OCI-M2 (cell line): ENCODE measurements around the gene ARL17B.
"Not testable (repeated sequence)": the region's sequence is repeated elsewhere in the genome, so short reads cannot be mapped to it uniquely, and the experiment has no call there.

Source experiments
- DNase-seq: peaks from one replicate; lab custom pipeline; 2025; ENCODE audit not compliant: unreplicated experiment; lab: John Stamatoyannopoulos, UW

The ARL17B gene

GRCh38 chr17:46252804-46253203 is 108.8 kb downstream of the ARL17B start:
- not testable (repeated sequence) for DNase-seq

- not testable (repeated sequence) for DNase-seq
Measured at GRCh38 chr17:46249153-46249552, 112.4 kb downstream of the ARL17B start.

- not testable (repeated sequence) for DNase-seq
Measured at GRCh38 chr17:46244949-46245768, 116.4 kb downstream of the ARL17B start.

GRCh38 chr17:46244339-46244913 is 117.1 kb downstream of the ARL17B start:
- not testable (repeated sequence) for DNase-seq

GRCh38 chr17:46243928-46244327 is 117.6 kb downstream of the ARL17B start:
- DNase-seq: not testable (repeated sequence)

GRCh38 chr17:46243505-46243904 is 118.1 kb downstream of the ARL17B start:
- DNase-seq: not testable (repeated sequence)

- DNase-seq: not testable (repeated sequence)
Measured at GRCh38 chr17:46231359-46231758, 130.2 kb downstream of the ARL17B start.

GRCh38 chr17:46225274-46225794 is 136.2 kb downstream of the ARL17B start:
- DNase-seq: peak; percentile 89

- not testable (repeated sequence) for DNase-seq
Measured at GRCh38 chr17:46224864-46225263, 136.7 kb downstream of the ARL17B start.
